OCI-M2 (cell line): ENCODE data around the gene SH3PXD2B.
"Not testable (repeated sequence)": the region's sequence is repeated elsewhere in the genome, so short reads cannot be mapped to it uniquely, and the experiment has no call there.

Source experiments
- DNase-seq: peaks from one replicate; lab custom pipeline; 2025; ENCODE audit not compliant: unreplicated experiment; lab: John Stamatoyannopoulos, UW

SH3PXD2B gene

DNA sequence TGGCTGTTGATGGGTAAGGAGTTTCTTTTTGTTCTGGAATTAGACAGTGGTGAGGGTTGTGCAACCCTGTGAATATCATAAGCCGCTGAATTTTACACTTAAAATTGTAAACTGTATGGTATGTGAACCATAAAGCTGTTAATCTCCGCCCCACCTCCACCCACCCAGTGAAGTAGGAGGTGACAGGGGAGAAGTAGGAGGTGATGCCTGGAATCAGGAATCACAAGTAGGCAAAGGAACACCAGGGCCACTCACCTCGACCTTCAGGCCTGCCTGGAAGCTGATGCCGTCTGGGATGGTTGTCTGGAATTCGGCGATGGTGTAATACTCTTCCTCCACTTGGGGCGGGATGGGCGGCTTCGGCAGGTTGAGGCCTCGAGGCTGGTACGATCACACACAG lies 108.4 kb downstream of the SH3PXD2B start:
- no peak for DNase-seq

- no peak for DNase-seq
These were observed 109.4 kb downstream of the SH3PXD2B start for GRCh38 chr5:172344855-172345409.

DNA sequence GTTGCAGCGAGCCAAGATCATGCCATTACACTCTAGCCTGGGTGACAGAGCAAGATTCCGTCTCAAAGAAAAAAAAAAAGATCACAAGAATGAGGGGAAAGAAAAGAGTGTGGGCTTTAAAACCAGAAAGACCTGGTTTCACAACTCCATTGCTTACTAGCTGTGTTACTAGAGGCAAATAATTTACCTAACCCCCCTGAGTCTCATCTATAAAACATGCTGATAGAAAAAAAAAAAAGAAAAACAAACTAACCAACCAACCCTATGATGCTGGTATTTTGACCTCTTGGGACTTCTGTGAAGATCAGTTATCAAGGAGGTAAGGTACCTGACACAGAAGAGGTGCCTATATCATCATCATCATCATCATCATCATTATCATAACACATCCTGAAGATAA lies 110.6 kb downstream of the SH3PXD2B start:
- no peak for DNase-seq

DNA sequence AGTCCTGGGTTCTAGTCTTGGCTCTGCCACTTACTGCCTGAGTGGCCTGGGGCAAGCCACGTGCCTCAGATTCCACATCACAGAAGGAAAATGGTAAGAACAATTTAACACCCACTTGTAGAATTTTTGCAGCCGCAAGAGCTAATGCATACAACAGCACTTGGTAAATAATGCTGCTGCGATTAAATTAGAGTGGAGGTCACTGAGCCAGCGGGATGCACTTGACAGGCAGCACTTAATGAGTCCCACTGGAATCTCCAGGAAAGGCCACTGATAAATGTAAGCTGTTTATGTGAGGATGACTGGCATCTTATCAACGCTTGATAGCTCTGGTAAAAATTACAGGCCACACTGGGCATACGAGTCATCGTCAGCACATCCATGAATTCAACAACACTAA lies 111.4 kb downstream of the SH3PXD2B start:
- no peak for DNase-seq

GRCh38 chr5:172339264-172340180 lies 114.8 kb downstream of the SH3PXD2B start:
- no peak for DNase-seq

DNA sequence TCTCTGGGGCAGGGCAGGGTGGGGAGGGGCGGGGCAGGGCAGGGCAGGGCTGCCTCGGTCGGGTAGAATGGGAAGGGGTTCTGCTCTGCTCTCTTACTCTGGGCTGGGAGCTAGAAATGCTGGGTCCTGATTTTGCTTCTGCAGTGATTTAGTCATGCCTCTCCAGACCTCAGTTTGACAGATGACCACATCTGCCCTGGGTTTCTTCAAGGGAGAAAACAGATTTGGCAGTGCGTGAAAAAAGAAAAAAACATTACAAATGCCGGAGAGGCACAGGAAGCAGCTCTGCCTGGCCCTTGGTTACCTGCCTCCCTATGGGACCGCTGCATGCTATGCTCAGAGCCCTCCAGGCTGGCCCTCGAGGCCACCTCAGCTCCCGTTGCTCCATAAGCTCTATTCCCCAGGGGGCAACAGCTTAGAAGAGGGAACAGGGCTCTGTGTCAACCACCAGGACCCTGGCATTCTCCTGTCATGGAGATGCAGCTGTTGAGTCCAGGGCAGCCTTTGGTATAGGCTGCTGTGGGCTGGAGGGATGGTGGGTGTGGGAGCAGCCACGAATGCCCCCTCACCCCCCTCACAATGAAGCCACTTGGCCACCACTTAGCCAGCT lies 117.5 kb downstream of the SH3PXD2B start:
- no peak for DNase-seq

- DNase-seq = no peak
These were observed 118.1 kb downstream of the SH3PXD2B start for GRCh38 chr5:172336264-172336663.

DNA sequence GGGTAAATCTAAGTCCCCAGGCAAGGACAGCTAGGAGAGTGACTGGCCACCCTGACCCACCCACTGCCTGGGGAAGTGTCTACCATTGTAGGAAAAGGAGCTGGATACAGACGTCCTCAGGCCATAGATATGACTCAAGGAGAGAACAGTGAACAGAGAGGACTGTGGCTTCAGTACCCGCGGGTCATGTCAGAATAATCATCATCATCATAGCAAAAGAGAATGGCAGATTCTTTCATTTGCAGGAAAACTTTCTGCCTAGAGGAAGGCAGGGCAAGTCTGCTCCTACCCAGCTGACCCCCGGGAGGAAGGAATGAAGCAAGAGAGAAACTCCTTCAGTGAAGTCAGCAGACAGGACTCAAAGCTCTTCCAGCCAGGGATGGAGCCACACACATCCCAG lies 118.6 kb downstream of the SH3PXD2B start:
- DNase-seq = no peak

GRCh38 chr5:172334641-172335040 lies 119.7 kb downstream of the SH3PXD2B start:
- no peak for DNase-seq

- no peak for DNase-seq
These were observed 120.1 kb downstream of the SH3PXD2B start for GRCh38 chr5:172334196-172334595.

DNA sequence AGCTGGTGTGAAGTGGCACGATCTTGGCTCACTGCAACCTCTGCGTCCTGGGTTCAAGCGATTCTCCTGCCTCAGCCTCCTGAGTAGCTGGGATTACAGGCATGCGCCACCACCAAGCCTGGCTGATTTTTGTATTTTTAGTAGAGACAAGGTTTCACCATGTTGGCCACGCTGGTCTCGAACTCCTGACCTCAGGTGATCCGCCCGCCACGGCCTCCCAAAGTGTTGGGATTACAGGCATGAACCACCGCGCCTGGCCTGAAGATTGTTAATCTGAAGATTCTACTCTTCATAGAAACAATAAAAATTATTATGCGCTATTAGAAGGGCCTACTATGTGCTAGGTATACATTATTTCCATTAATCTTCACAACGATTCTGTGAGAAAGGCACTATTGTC lies 127.4 kb downstream of the SH3PXD2B start:
- not testable (repeated sequence) for DNase-seq

- DNase-seq = no peak
These were observed 128.9 kb downstream of the SH3PXD2B start for GRCh38 chr5:172325452-172325851.

DNA sequence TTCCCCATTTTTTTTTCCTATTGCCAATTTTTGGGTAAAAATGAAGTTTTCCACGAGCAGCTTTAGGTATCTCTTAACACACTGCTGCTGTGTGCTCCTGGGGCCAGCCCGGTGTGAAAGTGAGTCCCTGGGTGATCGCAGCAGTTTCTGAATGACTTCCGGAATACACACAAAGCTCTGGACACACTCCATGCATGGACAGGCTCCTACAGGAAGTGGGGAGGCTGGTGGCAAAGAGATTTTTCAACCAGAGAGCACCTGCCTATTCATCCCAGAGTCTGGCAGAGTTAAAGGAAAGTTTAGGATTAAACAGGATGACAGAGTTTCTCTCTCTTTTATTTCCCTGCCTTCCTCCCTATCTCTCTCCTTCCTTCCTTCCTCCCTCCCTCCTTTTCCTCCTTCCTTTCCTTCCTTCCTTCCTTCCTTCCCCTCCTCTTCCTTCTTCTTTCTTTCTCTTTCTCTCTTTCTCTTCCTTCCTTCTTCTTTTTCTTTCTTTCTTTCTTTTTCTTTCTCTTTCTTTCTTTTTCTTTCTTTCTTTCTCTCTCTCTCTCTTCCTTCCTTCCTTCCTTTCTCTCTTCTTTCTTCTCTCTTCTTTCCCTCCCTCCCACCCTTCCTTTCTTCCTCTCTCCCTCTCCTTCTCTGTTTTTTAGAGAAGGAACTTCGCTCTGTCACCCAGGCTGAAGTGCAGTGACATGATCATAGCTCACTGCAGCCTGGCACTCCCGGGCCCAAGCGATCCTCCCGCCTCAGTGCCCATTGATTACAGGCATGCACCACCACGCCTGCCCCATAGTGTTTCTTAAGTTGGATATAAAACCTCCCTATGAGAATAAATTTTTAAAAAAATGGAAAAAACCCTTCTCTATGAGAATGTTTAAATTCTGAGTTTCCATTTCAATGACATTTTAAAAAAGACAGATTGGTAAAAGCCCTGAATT lies 132.0 kb downstream of the SH3PXD2B start:
- DNase-seq = no peak

DNA sequence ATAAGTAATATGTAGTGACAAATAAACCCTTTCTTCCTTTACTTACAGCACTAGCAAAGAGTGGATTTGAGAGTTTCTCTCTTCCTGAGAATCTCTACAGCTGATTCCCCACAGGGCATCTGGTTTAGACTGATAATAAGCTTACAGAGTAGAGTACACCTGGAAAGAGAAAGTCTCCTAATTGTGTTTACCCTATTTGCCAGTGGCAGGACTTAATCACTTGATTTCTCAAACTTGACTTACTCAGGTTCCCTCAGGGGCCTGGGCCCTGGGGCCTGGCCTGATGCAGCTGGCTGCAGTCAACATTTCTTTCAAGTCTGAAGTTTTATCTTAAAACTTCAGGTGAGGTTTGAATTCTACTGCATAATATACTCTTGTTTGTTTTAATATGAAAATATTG lies 132.7 kb downstream of the SH3PXD2B start:
- no peak for DNase-seq

GRCh38 chr5:172319708-172320441 lies 134.4 kb downstream of the SH3PXD2B start:
- DNase-seq = no peak

DNA sequence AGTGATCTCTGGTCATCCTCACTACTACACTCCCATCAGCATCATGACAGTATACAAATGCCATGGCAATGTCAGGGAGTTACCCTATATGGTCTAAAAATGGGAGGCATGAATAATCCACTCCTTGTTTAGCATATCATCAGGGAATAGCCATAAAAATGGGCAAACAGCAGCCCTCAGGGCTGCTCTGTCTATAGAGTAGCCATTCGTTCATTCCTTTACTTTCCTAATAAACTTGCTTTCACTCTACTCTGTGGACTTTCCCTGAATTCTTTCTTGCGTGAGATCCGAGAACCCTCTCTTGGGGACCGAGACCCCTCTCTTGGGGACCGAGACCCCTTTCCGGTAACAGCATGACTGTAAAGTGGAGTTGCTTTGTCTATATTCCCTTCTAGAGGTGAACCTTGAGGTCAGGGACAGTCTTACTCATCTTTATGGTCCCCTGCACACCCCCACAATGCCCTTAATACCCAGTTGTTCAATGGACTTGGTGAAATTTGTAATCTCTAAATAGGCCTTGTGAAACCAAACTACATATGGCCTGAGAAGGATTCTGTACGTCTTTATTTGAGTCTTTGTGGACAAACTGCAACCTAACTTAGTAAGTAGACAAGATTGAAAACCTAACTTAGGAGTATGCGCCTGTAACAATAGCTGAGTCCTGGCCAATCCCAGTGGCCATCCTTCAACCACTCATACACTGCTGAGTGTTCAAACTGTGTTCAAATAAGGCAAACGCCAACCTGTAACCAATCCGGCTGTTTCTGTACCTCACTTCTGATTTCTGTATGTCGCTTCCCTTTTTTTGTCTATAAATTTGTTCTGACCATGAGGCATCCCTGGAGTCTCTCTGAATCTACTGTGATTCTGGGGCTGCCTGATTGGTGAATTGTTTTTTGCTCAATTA lies 138.5 kb downstream of the SH3PXD2B start:
- DNase-seq = no peak

DNA sequence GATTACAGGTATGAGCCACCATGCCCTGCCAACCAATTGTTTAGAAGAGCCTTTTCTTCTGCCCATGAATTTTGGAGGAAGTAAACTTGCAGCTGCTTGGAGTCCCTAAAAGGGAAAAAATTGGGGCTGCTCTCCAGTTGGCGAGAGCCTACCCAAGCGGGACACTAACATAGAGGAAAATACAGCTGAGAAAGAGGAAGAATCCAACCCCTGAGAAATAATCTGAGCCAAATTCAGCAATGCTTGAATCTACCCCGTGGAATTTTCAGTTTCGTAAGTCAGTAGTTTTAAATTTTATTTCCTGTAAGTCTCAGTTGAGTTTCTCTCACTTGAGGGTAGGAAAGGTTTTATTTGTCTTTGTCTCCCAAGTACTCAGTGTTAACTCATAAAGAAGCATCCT lies 140.4 kb downstream of the SH3PXD2B start:
- no peak for DNase-seq

DNA sequence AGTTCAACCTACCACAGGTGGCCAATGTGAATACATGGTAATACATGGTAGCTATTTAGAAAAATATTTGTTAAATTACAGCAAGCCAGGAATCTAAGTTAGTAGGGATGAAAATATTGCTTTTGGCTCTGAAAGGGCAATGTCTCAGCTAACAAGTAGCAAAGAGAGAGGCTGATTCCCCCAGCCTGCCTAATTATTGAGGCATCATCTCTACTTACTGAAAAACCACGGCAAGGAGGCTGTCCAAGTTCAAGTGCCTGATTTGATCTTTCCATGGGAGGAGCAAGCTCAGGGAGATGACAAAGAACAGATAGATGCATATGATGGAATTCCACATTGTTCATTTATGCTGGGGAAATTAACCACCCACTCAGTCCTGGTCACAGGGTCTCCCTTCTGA lies 142.0 kb downstream of the SH3PXD2B start:
- DNase-seq = no peak

DNA sequence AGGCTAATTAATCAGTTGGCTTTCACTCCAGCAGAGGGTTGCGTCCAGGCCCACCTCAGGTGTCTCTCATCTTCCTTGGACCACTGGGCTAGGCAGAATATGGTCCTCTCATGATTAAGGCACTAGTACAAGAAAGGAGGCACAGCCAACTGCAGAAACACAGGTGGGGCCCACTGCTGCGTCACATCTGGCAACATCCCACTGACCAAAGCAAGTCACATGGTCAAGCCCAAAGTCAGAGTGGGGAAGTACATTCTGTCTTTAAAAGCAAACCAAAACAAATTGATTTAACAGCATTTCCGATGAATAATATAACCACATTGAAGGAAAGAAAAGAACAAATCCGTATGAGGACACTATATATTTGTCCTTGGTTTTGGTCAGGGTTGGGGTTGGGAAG lies 142.7 kb downstream of the SH3PXD2B start:
- no peak for DNase-seq
